Effector CD4-positive, alpha-beta T cell (primary cell): ENCODE results near the gene TMEM43.

Source experiments
- DNase-seq: peaks from one replicate; pipeline ENCODE4 v3.0.0-alpha.2; 2020

The TMEM43 gene

GRCh38 chr3:14152233-14152962 lies 27.5 kb downstream of the TMEM43 start:
- DNase-seq = no peak

DNA sequence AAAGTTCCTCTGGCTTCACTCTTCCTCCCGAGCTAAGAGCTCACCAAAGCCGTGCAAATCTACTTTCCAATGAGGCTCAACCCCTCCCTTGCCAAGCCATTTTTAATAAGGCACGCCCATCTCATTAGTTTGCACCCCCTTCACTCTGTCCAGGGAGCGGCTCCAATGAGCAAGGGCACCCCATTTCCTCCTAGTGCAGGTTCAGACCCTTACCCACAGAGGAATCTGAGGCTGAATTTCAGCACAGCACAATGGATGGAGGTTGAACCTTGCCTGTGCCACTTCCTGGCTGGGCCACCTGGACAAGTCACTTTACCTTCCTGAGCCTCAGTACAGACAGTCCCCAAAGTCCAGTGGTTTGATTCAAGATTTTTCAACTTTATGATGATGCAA lies 28.1 kb downstream of the TMEM43 start:
- no peak for DNase-seq

GRCh38 chr3:14153663-14154062 lies 28.8 kb downstream of the TMEM43 start:
- DNase-seq = no peak

DNA sequence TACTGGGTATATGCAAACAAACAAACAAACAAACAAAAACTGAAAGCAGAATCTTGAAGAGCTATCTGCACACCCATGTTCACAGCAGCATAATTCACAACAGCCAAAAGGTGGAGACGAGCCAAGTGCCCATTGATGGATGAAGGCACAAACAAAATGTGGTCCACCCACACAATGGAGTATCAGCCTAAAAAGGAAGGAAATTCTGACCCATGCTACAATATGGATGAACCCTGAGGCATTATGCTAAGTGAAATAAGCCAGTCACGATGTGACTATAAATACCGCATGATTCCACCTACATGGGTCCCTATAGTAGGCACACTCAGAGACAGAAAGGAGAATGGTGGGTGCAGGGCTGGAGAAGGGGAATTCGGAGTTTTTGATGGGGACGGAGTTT lies 29.4 kb downstream of the TMEM43 start:
- DNase-seq = no peak

- DNase-seq = no peak
Observed at GRCh38 chr3:14154895-14155440, 30.1 kb downstream of the TMEM43 start.

DNA sequence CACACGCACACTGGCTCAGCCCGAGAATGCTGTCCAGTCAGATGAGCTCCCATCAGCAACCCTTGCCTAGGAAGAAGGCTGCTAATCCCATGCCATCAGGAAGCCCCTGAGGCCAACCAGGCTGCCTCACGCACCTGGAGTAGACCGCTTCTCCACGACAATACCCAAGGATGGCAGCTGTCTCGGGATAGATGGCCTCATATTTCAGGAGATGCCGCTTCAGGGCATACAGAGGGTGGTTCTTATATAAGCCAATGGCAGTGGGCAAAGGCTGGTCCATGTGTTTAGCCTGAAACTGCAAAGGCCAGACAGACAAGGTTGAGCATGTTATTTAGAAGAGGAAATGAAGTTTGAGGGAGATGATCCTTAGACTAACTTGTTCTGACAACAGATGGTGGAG lies 31.3 kb downstream of the TMEM43 start:
- no peak for DNase-seq

- DNase-seq = no peak
Observed at GRCh38 chr3:14156843-14157561, 32.1 kb downstream of the TMEM43 start.

DNA sequence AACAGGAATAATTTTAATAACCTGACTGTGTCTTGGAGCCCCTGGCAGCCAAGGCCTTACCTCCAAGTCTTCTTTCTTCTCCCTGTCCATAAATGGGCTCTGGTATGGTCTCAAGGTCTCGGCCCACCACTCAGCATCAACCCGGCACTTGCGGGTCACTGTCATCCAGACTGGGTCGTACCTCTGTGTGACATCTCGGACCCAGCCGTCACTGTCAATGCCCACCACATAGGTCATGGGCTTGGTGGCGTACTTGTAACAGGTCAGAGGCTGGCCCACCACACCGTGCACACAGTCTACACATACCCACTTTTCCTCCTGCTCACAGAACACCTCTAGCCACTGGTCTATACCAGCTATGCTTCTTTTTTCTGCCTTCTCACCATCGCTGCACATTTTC lies 33.1 kb downstream of the TMEM43 start:
- DNase-seq = no peak

GRCh38 chr3:14158370-14158769 lies 33.5 kb downstream of the TMEM43 start:
- DNase-seq = no peak

DNA sequence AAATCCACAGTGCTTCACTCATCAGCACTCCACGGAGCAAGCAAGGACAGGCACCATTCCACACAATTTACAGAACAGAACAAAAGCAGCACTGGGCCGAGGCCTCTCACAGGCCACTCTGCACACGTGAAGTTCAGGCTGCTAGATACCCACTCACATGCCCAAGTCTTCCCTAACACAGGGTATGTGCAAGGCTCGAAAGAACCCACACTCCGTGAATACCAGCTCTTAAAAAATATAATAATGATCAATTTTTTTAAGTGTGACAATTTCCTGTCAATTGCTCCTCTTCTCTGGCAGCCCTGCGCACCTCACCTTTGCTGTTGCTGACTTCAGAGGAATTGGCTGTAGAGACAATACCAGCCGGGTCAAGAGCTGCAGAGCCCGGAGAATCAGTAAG lies 34.6 kb downstream of the TMEM43 start:
- DNase-seq = no peak

- DNase-seq = no peak
Observed at GRCh38 chr3:14161282-14161681, 36.4 kb downstream of the TMEM43 start.

DNA sequence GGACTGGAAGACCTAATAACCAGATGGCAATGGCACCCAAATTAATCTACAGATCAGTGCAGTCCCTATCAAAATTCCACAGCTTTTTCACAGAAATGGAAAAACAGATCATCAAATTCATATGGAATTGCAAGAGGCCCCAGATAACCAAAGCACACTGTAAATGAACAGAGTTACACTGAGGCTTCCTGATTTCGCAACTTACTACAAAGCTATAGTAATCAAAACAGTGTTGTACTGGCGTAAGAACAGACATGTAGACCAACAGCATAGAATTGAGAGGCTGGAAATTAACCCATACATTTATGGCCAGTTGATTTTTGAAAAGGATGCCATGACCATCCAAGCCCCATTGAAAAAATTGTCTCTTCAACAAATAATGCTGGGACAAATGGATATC lies 37.3 kb downstream of the TMEM43 start:
- no peak for DNase-seq

- no peak for DNase-seq
Observed at GRCh38 chr3:14166877-14167603, 42.2 kb downstream of the TMEM43 start.

GRCh38 chr3:14169435-14169834 lies 44.6 kb downstream of the TMEM43 start:
- no peak for DNase-seq

DNA sequence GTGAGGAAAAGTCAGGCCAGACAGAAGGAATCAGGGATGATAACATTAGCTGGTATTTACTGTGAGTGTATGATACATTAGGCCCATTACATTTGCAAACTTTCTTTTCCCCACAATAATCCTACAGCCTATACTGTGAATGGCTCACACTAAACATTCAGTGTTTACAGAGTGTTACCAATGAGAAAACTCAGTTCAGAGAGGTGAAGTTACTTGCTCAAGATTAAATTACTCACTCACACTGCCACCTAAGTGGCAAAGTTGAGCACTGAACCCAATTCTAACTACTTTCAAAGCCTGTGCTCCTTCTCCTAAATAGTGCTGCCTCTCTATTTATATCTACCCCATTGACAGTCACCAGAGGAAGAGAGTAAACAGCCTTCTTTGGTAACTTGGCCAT lies 45.0 kb downstream of the TMEM43 start:
- no peak for DNase-seq

GRCh38 chr3:14170531-14171159 lies 45.8 kb downstream of the TMEM43 start:
- DNase-seq = no peak

DNA sequence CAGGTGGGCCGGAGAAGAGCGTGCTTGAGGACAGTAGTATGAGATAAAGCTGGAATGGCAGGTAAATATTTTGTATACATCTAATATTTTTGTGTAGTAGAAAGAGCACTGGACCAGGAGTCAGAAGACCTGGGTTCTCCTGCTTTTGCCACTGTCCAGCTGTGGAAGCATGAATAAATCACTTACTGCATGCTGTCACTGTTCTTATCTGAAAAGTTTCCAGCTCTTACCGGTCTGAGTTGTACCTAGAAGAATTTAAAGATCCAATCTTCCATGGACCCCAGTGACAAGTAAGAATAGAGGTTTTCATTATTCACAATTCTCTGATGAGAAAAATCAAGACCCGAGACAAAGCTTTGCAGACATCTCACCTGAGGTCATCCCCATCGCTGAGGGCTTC lies 47.6 kb downstream of the TMEM43 start:
- DNase-seq = no peak

DNA sequence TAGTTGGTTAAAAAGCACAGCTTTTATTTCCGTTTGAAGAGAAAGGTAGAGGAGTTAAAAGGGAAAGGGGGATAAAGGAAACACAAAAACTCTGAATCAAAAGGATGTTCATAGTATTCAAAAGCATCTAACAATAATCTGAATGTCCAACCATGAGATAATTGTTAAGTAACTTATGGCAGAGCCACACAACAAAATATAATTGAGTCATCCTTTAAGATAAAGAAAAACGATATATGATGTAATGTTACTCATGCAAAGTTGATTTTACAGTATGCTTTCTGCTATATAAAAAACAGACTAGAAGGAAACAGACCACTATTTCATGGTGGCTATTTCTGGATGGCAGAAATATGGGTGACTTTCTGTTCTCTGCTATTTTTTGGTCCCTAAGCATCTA lies 49.6 kb downstream of the TMEM43 start:
- no peak for DNase-seq

- peak; percentile 70 for DNase-seq
Observed at GRCh38 chr3:14175383-14176037, 50.7 kb downstream of the TMEM43 start.

DNA sequence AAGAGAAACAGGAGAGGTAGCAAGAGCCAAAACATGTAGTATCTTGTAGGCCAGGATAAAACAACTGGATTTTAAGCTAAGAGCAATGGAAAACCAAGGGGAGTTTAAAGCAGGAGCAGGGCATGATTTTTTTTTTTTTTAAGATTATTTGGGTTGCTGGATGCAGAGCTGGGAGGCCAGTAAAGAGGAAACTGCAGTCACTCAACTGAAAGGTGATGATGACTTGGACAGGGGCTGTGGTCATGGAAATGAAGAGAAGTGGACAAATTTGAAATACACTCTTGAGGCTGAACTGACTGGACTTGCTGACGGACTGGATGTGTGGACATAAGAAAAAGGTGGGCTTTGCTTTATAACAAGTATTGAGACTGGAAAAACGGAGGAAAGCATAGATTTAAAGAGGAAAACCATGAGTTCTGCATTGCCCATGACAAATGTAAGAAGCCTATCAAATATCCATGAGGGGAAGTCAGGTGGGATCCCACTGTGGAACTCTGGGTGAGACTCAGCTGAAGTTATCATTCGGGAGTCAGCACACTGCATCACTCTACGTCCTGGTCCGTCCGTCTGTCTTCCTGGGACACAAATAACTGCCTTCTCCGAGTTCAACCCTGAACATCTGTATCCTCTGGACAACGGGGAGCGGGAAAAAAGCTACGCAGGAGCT lies 52.9 kb downstream of the TMEM43 start:
- DNase-seq = no peak

GRCh38 chr3:14178247-14179113 lies 53.6 kb downstream of the TMEM43 start, which contains the start of the genes LSM3 and XPC:
Gene LSM3, plus strand, starts transcription at chr3:14178817. Its CDS starts 44 bp downstream, at chr3:14178861.
Gene XPC, minus strand, starts transcription at chr3:14178601. Its CDS starts 33 bp downstream, at chr3:14178568.
- peak; percentile 97 for DNase-seq
